ENCODE data around the gene RASAL3. TPM values are rescaled to one million over a fixed set of nuclear protein-coding genes. Genes with fewer than 3 reads are reported as not detected.

RASAL3 gene
- total and polyA plus RNA-seq, 2 donors = 30.8 to 68.1 TPM

DNA sequence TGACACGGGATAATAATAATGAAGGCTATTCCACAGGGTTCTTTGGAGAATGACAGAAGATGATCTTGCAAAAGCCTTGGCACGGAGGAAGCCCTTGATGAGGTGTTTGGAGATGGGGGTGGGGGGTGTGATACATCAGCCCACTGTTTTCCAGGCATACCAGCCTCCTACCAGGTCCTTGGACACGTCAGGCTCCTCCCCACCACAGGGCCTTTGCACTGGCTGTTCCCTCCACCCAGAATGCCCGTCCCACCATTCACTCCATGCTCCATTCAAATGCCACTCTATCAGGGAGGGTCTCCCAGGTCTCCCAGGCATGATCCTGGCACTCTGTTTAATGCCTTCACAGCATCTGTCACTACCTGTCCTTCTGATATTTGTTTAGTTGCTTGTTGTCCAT is 17.3 kb downstream of the RASAL3 start:
- WGBS = 94% methylated on average over 4 of the region's 4 CpGs
- H3K36me3 ChIP-seq (ENCODE audit: control insufficient read depth in 2 of 2, insufficient read depth in 2 of 2, low read length in 1 of 2) = peaks cover 7 to 9% of the 10 kb centered on the region in 2 donors
- no peaks in the 10 kb centered on the region for H3K27me3 ChIP-seq (ENCODE audit: control insufficient read depth in 2 of 2, insufficient read depth in 1 of 2, low read length in 1 of 2)
- no peak for DNase-seq (ENCODE audit: low read depth in 6 of 9, low spot score in 9 of 9)
- H3K4me3 ChIP-seq (ENCODE audit: low read length in 2 of 2) = no peak overlapping the region
- no peak overlapping the region for H3K27ac ChIP-seq (ENCODE audit: low read depth in 1 of 2, low read length in 1 of 2)
- peaks cover 5 to 11% of the 10 kb centered on the region in 2 donors for H3K4me1 ChIP-seq (ENCODE audit: control insufficient read depth in 2 of 2, insufficient read depth in 2 of 2, low read length in 2 of 2)
- H3K9me3 ChIP-seq (ENCODE audit: control insufficient read depth in 2 of 2, insufficient read depth in 1 of 2, low read length in 1 of 2) = no peaks in the 10 kb centered on the region

DNA sequence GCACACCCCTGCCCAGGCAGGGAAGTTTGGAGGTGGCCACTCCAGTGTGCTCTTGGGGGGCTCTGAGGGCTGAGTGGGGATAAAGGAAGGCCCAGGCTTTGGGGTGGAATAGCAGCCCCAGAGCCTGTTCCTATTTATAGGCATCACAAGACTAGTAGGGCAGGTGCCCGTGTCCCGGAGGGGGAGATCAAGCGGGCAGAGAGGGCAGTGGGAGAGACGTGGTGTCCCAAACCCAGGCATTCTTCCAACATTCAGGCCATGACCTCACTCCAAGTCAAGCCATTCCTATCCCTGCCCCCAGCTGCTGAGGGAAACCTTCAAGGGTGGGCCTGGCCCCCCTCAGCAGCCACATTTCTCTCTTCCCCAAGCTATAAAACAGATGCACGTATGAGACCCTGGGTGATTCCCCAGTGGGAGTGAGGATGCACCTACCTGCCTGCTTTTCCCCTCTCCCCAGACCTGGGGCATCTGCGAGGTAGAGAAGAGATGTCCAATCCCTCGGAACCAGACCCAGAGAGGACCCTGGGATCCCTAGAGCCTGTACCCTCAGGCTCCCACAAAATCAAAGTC is 18.5 kb downstream of the RASAL3 start:
- H3K27ac ChIP-seq (ENCODE audit: low read depth in 1 of 2, low read length in 1 of 2) = no peak overlapping the region
- DNase-seq (ENCODE audit: low read depth in 6 of 9, low spot score in 9 of 9) = no peak
- H3K27me3 ChIP-seq (ENCODE audit: control insufficient read depth in 2 of 2, insufficient read depth in 1 of 2, low read length in 1 of 2) = no peaks in the 10 kb centered on the region
- peaks cover 5 to 11% of the 10 kb centered on the region in 2 donors for H3K4me1 ChIP-seq (ENCODE audit: control insufficient read depth in 2 of 2, insufficient read depth in 2 of 2, low read length in 2 of 2)
- no peaks in the 10 kb centered on the region for H3K9me3 ChIP-seq (ENCODE audit: control insufficient read depth in 2 of 2, insufficient read depth in 1 of 2, low read length in 1 of 2)
- WGBS = 93% methylated on average over 7 of the region's 7 CpGs
- H3K4me3 ChIP-seq (ENCODE audit: low read length in 2 of 2) = no peak overlapping the region
- no peaks in the 10 kb centered on the region for H3K36me3 ChIP-seq (ENCODE audit: control insufficient read depth in 2 of 2, insufficient read depth in 2 of 2, low read length in 1 of 2)

DNA sequence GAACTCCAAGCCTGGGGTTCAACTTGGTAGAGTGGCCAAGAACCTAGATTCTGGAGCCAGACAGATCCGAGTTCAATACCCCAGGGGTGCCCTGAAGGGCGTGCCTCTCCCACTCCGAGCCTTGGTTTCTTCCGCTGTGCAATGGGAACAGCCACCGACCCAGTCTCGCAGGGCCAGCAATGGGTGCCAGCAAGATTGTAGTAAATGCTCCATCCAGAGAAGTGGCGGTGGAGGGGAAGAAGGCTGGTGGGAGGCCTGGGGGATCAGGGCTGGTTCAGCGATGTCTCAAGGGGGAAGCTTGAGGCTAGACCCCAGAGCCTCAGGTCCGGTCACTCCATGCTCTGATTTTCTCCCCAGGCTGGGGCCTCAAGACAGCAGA is 19.1 kb downstream of the RASAL3 start:
- H3K4me3 ChIP-seq (ENCODE audit: low read length in 2 of 2) = no peak overlapping the region
- H3K9me3 ChIP-seq (ENCODE audit: control insufficient read depth in 2 of 2, insufficient read depth in 1 of 2, low read length in 1 of 2) = no peaks in the 10 kb centered on the region
- 96% methylated on average over 9 of the region's 9 CpGs for WGBS
- H3K27ac ChIP-seq (ENCODE audit: low read depth in 1 of 2, low read length in 1 of 2) = no peak overlapping the region
- peaks cover 5 to 10% of the 10 kb centered on the region in 2 donors for H3K4me1 ChIP-seq (ENCODE audit: control insufficient read depth in 2 of 2, insufficient read depth in 2 of 2, low read length in 2 of 2)
- no peaks in the 10 kb centered on the region for H3K27me3 ChIP-seq (ENCODE audit: control insufficient read depth in 2 of 2, insufficient read depth in 1 of 2, low read length in 1 of 2)
- H3K36me3 ChIP-seq (ENCODE audit: control insufficient read depth in 2 of 2, insufficient read depth in 2 of 2, low read length in 1 of 2) = no peaks in the 10 kb centered on the region
- no peak for DNase-seq (ENCODE audit: low read depth in 6 of 9, low spot score in 9 of 9)

DNA sequence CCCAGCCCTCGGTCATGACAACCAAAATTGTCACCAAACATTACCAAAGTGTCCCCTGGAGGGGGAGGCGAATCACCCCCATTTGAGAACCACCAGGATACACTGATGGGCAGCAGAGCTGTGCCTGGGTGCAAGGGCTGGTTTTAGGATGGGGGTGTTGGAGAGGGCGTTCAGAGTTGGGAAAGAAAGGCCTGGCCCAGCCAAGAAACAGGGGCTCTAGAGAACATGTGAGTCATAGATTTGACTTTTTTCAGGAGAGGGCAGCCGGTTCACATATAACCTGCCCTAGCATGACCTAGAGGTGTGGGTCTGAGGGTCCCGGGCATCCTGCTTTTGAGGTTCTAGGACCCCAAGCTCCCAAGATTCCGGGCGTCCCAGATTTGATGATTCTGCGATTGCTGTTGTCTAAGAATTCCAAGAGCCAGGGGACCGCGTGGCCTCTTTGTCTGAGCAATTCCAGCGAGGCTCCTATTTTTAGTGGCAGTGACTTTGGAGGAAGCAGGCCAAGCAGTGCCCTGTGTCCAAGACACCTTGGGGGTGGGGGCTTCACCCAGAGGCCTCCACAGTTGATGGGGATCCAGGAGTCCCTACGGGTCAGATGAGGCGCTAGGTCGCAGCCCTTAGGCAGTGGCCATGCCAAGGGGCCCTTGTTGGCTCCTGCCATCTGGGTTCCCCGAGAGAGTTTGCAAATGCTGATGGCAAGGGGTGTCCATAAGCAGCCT is 19.7 kb downstream of the RASAL3 start:
- H3K36me3 ChIP-seq (ENCODE audit: control insufficient read depth in 2 of 2, insufficient read depth in 2 of 2, low read length in 1 of 2) = no peaks in the 10 kb centered on the region
- H3K27ac ChIP-seq (ENCODE audit: low read depth in 1 of 2, low read length in 1 of 2) = no peak overlapping the region
- no peak for DNase-seq (ENCODE audit: low read depth in 6 of 9, low spot score in 9 of 9)
- H3K4me1 ChIP-seq (ENCODE audit: control insufficient read depth in 2 of 2, insufficient read depth in 2 of 2, low read length in 2 of 2) = peaks cover 5 to 8% of the 10 kb centered on the region in 2 donors
- no peaks in the 10 kb centered on the region for H3K27me3 ChIP-seq (ENCODE audit: control insufficient read depth in 2 of 2, insufficient read depth in 1 of 2, low read length in 1 of 2)
- no peaks in the 10 kb centered on the region for H3K9me3 ChIP-seq (ENCODE audit: control insufficient read depth in 2 of 2, insufficient read depth in 1 of 2, low read length in 1 of 2)
- WGBS = 96% methylated on average over 15 of the region's 15 CpGs
- no peak overlapping the region for H3K4me3 ChIP-seq (ENCODE audit: low read length in 2 of 2)

DNA sequence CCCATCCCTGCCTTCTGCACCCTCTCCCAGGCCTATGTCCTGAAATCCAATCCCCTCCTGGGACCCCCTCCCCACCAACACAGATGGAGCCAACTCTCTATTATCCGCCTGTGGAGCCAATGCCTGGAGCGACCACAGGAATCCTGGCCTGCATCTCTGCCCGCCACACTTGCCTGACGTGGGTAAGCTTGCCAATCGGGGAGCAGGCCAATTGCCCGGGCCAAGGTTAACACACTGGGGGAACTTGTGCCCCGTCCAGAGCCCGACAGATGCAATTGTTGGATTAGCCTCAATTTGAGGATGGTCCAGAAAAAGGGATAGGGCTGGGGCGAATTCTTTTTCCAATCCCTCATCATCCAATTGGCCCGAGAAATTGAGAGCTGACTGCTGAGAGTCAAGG is 20.5 kb downstream of the RASAL3 start:
- H3K27ac ChIP-seq (ENCODE audit: low read depth in 1 of 2, low read length in 1 of 2) = no peak overlapping the region
- H3K27me3 ChIP-seq (ENCODE audit: control insufficient read depth in 2 of 2, insufficient read depth in 1 of 2, low read length in 1 of 2) = no peaks in the 10 kb centered on the region
- peaks cover under 1 to 6% of the 10 kb centered on the region in 2 donors for H3K4me1 ChIP-seq (ENCODE audit: control insufficient read depth in 2 of 2, insufficient read depth in 2 of 2, low read length in 2 of 2)
- no peaks in the 10 kb centered on the region for H3K36me3 ChIP-seq (ENCODE audit: control insufficient read depth in 2 of 2, insufficient read depth in 2 of 2, low read length in 1 of 2)
- H3K9me3 ChIP-seq (ENCODE audit: control insufficient read depth in 2 of 2, insufficient read depth in 1 of 2, low read length in 1 of 2) = no peaks in the 10 kb centered on the region
- DNase-seq (ENCODE audit: low read depth in 6 of 9, low spot score in 9 of 9) = no peak
- WGBS = 96% methylated on average over 10 of the region's 10 CpGs
- no peak overlapping the region for H3K4me3 ChIP-seq (ENCODE audit: low read length in 2 of 2)

DNA sequence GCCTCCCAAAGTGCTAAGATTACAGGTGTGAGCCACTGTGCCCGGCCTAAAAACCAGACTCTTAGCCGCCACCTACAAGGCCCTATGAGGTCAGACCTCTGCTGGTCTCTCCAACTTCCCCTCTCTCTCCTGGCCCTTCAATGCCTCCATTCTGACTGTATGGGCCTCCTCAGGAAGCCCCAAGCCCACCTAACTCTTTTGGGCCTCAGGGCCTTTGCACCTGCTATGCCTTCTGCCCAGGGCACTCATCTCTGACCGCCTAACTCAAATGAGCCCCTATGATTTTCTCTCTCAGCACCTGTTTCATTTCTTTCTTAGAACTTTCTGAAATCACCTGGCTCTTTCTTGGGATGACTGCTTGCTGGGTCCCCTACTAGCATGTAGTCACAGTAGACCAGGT is 21.0 kb downstream of the RASAL3 start:
- Histone ChIP-seq H3K36me3 (ENCODE audit: control insufficient read depth in 2 of 2, insufficient read depth in 2 of 2, low read length in 1 of 2) (peaks cover 0 to 3% of the 10 kb centered on the region in 2 donors), H3K9me3 (ENCODE audit: control insufficient read depth in 2 of 2, insufficient read depth in 1 of 2, low read length in 1 of 2) (no peaks in the 10 kb centered on the region), H3K4me3 (ENCODE audit: low read length in 2 of 2) (no peak overlapping the region), H3K27me3 (ENCODE audit: control insufficient read depth in 2 of 2, insufficient read depth in 1 of 2, low read length in 1 of 2) (no peaks in the 10 kb centered on the region), H3K27ac (ENCODE audit: low read depth in 1 of 2, low read length in 1 of 2) (no peak overlapping the region), H3K4me1 (ENCODE audit: control insufficient read depth in 2 of 2, insufficient read depth in 2 of 2, low read length in 2 of 2) (peaks cover 0 to 4% of the 10 kb centered on the region in 2 donors)
- WGBS = 97% methylated on average over 3 of the region's 3 CpGs
- DNase-seq (ENCODE audit: low read depth in 6 of 9, low spot score in 9 of 9) = no peak

DNA sequence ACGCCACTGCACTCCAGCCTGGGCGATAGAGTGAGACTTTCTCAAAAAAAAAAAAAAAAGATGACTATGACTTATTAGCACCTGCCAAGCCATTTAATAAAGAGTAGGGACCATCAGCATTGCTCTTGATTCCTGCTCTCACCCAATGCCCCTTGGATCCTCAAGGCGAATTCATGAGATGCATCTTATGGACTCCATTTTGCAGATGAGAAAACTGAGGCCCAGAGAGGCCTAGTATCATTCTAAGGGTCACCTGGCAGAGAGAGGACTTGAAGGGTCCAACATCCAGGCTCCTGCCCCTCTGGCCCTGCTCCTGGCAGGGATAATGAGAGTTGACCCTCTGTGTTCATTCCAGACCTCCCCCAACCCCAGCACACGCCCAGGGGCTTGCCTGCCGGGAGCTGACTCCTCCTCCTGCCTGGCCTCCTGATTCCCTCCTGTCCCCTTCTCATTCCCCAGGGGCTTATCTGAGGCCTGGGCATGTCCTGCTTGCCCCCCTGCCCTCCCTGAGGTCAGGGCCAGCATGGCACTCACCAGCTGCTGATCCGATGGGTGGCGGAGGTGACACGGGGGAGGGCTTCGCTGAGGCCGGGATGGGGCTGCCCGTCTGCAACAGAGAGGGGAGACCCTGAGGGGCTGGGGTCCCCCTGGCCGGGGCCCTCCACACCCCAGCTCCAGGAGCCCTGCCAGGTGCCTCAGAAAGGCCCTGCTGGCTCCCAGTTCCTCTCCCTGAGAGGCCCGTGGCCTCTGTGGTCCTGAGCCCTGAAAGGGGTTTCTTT is 22.0 kb downstream of the RASAL3 start:
- H3K9me3 ChIP-seq (ENCODE audit: control insufficient read depth in 2 of 2, insufficient read depth in 1 of 2, low read length in 1 of 2) = no peaks in the 10 kb centered on the region
- H3K36me3 ChIP-seq (ENCODE audit: control insufficient read depth in 2 of 2, insufficient read depth in 2 of 2, low read length in 1 of 2) = peaks cover 0 to 4% of the 10 kb centered on the region in 2 donors
- no peak for DNase-seq (ENCODE audit: low read depth in 6 of 9, low spot score in 9 of 9)
- no peaks in the 10 kb centered on the region for H3K27me3 ChIP-seq (ENCODE audit: control insufficient read depth in 2 of 2, insufficient read depth in 1 of 2, low read length in 1 of 2)
- H3K4me3 ChIP-seq (ENCODE audit: low read length in 2 of 2) = no peak overlapping the region
- no peak overlapping the region for H3K27ac ChIP-seq (ENCODE audit: low read depth in 1 of 2, low read length in 1 of 2)
- WGBS = 94% methylated on average over 13 of the region's 13 CpGs
- H3K4me1 ChIP-seq (ENCODE audit: control insufficient read depth in 2 of 2, insufficient read depth in 2 of 2, low read length in 2 of 2) = peaks cover 0 to 4% of the 10 kb centered on the region in 2 donors

DNA sequence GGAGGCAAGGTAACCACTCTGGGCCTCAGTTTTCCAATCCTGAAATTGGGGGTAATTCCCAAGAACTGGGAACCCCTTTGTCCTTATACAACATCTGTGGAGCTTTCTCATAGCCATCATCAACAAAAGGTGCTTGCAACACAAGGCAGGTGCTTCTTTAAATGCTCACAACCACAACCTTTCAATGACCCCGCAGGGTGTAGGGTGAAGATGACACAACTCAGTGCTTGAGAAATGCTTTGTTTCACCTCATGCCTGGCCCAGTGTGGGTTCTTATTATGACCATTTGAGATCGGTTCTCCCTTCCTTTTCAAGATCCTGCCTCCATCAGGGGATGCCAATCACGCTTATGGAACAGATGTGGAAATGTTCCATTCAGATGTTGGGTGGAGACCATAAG is 23.0 kb downstream of the RASAL3 start:
- H3K27me3 ChIP-seq (ENCODE audit: control insufficient read depth in 2 of 2, insufficient read depth in 1 of 2, low read length in 1 of 2) = no peaks in the 10 kb centered on the region
- no peak overlapping the region for H3K4me3 ChIP-seq (ENCODE audit: low read length in 2 of 2)
- H3K9me3 ChIP-seq (ENCODE audit: control insufficient read depth in 2 of 2, insufficient read depth in 1 of 2, low read length in 1 of 2) = no peaks in the 10 kb centered on the region
- 96% methylated on average over 3 of the region's 3 CpGs for WGBS
- no peak overlapping the region for H3K27ac ChIP-seq (ENCODE audit: low read depth in 1 of 2, low read length in 1 of 2)
- peaks cover 0 to 4% of the 10 kb centered on the region in 2 donors for H3K36me3 ChIP-seq (ENCODE audit: control insufficient read depth in 2 of 2, insufficient read depth in 2 of 2, low read length in 1 of 2)
- peaks cover 0 to 4% of the 10 kb centered on the region in 2 donors for H3K4me1 ChIP-seq (ENCODE audit: control insufficient read depth in 2 of 2, insufficient read depth in 2 of 2, low read length in 2 of 2)
- no peak for DNase-seq (ENCODE audit: low read depth in 6 of 9, low spot score in 9 of 9)

All from thymus (tissue), 11 donors.